COLO668 (cell line): Measurements from ENCODE around the gene AGPS.

Experiments
- DNase-seq: peaks from one replicate; lab custom pipeline; 2025; ENCODE audit not compliant: unreplicated experiment; lab: John Stamatoyannopoulos, UW

Gene AGPS

GRCh38 chr2:177582000-177582399 is 189.4 kb downstream of the AGPS start:
- no peak for DNase-seq

GRCh38 chr2:177584030-177584692 is 191.6 kb downstream of the AGPS start:
- DNase-seq: no peak

GRCh38 chr2:177585234-177585863 is 192.8 kb downstream of the AGPS start:
- no peak for DNase-seq

- DNase-seq: no peak
Measured at GRCh38 chr2:177586154-177586553, 193.6 kb downstream of the AGPS start.

GRCh38 chr2:177587371-177587770 is 194.8 kb downstream of the AGPS start:
- no peak for DNase-seq

GRCh38 chr2:177588671-177589070 is 196.1 kb downstream of the AGPS start:
- DNase-seq: no peak

- no peak for DNase-seq
Measured at GRCh38 chr2:177589186-177589585, 196.6 kb downstream of the AGPS start.

GRCh38 chr2:177592397-177592796 is 199.8 kb downstream of the AGPS start:
- DNase-seq: no peak

- DNase-seq: no peak
Measured at GRCh38 chr2:177592945-177593344, 200.4 kb downstream of the AGPS start.

- DNase-seq: no peak
Measured at GRCh38 chr2:177593402-177593801, 200.8 kb downstream of the AGPS start.
